H7 (cell line): Measurements from ENCODE around the gene TTC27. TPM values are rescaled to one million over a fixed set of nuclear protein-coding genes. Genes with fewer than 3 reads are reported as not detected.
"Not testable (repeated sequence)": the region's sequence is repeated elsewhere in the genome, so short reads cannot be mapped to it uniquely, and the experiment has no call there.

Experiments
- DNase-seq: peaks from one replicate; pipeline ENCODE4 v3.0.0; 2012
- H3K27me3 ChIP-seq: 2 replicates; pipeline ENCODE4 v1.6.0; 2011; ENCODE audit warnings: mild to moderate bottlenecking, low read length; ENCODE audit not compliant: control insufficient read depth, insufficient read depth
- H3K36me3 ChIP-seq: replicated peaks from 2 replicates; pipeline ENCODE4 v1.5.1; 2011; ENCODE audit warnings: low read length; ENCODE audit not compliant: control insufficient read depth, insufficient read depth
- H3K4me3 ChIP-seq: 2 replicates; pipeline ENCODE4 v1.5.1; 2011; ENCODE audit warnings: low read depth, mild to moderate bottlenecking, control low read depth, low read length, moderate library complexity; ENCODE audit not compliant: insufficient read depth
- total RNA-seq: library from RNA; depleted of rRNA; stranded (reverse); fragments of >200 nt; shearing (Covaris generic); gene quantifications from 2 replicates; pipeline ENCODE4 v1.2.3, GENCODE V29; 2014

TTC27 gene
- total RNA-seq, 1 experiment from 2014 or later, result 20.3 TPM

DNA sequence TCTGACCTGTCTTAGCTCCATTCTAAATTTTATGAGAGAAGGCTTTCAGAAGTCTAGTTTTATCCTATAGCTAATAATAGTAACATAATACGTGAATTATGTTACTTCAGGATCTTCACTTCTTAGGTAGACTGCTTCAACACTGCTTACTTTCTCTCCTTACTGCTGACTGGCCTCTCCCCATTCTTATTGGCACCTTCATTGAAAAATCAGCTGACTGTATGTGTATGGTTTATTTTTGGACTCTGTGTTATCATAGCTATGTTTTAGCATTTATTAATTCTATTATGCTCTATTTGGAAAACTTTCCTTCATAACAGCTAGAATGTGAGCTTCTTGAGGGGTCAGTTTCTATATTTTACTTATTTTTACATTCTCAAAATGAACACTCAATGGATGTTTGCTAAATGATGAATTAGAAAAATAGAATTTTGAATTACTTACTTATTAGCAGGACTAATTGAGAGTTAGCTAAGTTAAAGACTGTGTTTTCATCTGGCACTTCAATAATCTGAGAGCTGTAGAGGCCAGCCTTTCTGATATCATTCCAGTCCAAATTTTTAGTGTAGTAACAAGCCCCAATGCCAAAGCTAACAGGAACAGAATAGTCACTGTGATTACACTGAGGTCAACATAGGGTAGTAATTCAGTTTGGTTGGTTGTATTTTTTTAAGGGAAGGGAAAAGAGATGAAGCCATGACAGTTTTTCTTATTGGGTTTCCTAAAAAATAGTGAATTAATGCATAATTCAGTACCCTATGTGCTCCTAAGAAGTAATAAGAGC, 92.3 kb downstream of the TTC27 start:
- no peaks in the 10 kb centered on the region for H3K27me3 ChIP-seq
- H3K4me3 ChIP-seq, result no peak overlapping the region
- no peak for DNase-seq
- no peaks in the 10 kb centered on the region for H3K36me3 ChIP-seq

DNA sequence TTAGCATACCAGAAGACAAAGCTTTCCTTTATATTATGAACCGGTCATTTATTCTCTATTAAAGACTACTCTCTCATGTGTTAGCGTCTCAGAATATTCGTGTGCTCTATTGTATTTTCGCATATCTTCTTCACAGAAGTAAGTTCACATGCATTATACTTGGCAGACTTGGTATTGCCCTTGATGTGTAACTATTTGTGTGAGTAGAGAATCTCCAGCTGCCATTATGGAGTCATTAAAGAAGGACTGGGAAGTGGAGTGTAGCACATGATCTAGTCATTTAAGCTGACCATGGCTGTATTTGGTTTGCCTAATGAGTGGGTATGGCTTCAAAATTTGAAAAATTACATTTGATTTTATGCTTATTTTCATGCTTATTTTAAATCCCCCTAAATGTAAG, 92.9 kb downstream of the TTC27 start:
- no peaks in the 10 kb centered on the region for H3K27me3 ChIP-seq
- H3K36me3 ChIP-seq, result no peaks in the 10 kb centered on the region
- H3K4me3 ChIP-seq, result no peak overlapping the region
- no peak for DNase-seq

DNA sequence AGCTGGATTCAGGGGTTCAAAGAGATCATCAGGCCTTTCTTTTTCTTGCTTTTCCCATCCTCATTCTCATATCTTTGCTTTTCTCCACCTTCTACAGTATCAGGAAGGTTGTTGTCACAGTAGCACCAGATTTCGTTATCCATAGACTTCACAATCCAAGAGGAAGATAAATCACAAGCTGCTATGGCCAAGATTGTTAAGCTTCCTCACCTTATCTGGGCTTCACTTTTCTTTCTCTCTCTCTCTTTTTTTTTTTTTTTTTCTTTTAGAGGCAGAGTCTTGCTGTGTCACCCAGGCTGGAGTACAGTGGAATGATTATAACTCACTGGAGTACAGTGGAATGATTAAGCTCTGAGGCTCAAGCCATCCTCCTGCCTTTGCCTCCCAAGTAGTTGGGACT, 93.5 kb downstream of the TTC27 start:
- no peaks in the 10 kb centered on the region for H3K27me3 ChIP-seq
- DNase-seq, result no peak
- H3K36me3 ChIP-seq, result no peaks in the 10 kb centered on the region
- no peak overlapping the region for H3K4me3 ChIP-seq

DNA sequence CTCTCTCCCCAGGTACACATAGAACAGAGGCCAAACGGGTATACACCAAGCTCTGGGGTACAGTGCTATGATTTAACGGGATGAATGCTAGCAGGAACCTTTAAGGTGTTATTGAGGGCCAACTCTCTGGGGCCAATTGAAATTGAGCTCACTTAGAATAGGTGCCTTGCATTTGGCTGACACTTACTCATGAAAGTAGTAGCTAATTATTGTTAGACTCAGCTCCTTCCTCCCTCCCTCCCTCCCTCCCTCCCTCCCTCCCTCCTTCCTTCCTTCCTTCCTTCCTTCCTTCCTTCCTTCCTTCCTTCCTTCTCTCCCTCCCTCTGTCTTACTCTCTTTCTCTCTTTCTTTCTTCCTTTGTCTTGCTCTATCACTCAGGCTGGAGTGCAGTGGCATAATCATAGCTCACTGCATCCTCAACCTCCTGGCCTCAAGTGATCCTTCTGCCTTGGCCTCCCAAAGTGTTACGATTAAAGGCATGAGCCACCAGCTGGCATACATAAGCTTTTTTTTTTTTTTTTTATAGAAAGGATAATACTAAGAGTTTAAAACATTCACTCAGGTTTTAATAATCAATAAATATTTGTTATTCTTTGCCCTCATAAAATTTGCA, 95.7 kb downstream of the TTC27 start:
- Histone ChIP-seq H3K36me3 (no peaks in the 10 kb centered on the region), H3K4me3 (no peak overlapping the region), H3K27me3 (no peaks in the 10 kb centered on the region)
- no peak for DNase-seq

DNA sequence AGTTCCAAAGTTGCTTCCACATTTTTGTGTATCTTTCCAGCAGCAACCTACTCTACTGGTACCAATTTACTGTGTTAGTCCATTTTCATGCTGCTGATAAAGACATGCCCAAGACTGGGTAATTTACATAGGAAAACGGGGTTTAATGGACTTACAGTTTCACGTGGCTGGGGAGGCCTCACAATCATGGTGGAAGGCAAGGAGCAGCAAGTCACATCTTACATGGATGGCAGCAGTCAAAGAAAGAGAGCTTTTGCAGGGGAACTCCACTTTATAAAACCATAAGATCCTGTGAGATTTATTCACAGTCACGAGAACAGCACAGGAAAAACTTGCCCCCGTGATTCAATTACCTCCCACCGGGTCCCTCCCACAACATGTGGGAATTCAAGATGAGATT, 98.8 kb downstream of the TTC27 start:
- not testable (repeated sequence) for H3K4me3 ChIP-seq

DNA sequence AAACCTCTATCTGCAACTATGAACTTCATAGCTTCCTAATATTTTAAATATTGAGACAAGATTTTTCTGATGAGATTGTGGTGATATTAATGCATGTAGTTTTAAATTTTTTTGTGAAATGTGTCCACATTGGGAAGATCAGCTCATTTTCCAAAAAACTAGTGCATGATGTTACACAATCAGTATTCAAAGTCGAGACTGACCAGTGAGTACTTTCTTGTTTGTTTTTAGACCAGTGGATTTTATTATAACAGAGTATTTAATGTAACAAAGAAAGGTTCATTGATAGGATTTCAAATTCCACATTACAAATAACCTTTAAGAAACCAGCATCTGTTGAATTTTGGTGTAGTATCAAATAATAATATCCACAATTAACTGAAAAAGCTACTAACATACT, 99.3 kb downstream of the TTC27 start:
- Histone ChIP-seq H3K27me3 (no peaks in the 10 kb centered on the region), H3K4me3 (no peak overlapping the region)
- DNase-seq, result no peak

More for the DNA sequence above, 98.8 kb downstream of the TTC27 start:
- not testable (repeated sequence) for H3K36me3 ChIP-seq, H3K27me3 ChIP-seq, DNase-seq

DNA sequence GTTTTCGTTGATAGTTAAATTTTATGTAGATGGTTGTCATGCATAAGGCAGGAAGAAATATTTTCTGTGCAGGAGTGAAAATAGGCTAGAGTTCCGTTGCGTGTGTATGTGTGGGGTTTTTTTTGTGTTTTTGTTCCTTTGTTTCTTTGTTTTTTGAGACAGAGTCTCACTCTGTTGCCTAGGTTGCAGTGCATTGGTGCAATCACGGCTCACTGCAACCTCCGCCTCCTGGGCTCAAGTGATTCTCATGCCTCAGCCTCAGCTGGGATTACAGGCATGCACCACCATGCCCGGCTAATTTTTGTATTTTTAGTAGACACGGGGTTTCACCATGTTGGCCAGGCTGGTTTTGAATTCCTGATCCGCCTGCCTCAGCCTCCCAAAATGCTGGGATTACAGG, 103.1 kb downstream of the TTC27 start:
- not testable (repeated sequence) for H3K4me3 ChIP-seq, H3K36me3 ChIP-seq, H3K27me3 ChIP-seq, DNase-seq

More for the DNA sequence above, 99.3 kb downstream of the TTC27 start:
- H3K36me3 ChIP-seq, result no peaks in the 10 kb centered on the region

DNA sequence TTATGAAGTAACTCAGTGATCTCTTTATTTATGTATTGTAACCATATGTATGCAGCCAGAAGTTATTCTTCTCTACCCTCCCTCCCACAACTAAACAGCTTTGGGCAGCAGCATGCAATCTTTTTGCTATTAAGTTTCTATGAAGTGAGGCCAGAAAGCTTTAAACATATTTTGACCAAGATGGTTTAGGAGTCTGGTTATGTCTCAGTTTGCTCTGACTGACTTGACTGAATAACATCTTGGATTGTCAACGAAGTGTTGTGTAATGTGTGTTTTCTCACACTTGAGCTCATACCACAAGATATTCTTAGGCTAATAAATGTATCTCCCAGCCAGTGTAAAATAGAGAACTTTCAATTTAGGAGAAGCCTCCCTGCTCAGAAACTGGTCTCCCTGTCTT, 104.3 kb downstream of the TTC27 start:
- no peak for DNase-seq
- Histone ChIP-seq H3K27me3 (no peaks in the 10 kb centered on the region), H3K4me3 (no peak overlapping the region), H3K36me3 (no peaks in the 10 kb centered on the region)

DNA sequence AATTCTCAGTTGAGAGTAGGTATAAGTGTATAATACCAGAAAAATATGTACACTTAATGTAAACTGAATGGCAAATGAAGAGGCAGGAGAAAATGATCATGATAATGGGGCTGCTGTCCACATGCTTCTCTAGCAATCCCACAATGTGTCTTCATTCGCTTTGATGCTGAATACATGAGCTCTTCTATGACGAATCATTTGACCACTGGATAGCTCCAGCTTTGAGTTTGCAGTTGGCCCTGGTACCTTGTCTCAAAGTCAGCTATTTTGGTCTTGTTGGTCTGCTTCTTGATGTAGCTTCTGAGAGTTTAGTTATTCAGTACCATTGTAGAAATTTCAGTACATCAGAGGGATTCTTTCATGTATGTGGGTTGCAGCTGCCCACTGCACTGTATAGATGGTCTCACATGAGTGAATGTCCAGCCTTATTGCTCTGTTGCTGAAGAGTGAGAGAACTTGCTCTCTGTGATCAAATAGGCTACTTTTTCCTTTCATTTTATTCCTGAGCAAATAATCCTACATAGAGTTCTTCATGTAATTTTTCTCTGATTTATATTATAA, 105.1 kb downstream of the TTC27 start:
- no peaks in the 10 kb centered on the region for H3K36me3 ChIP-seq
- DNase-seq, result no peak
- no peak overlapping the region for H3K4me3 ChIP-seq

DNA sequence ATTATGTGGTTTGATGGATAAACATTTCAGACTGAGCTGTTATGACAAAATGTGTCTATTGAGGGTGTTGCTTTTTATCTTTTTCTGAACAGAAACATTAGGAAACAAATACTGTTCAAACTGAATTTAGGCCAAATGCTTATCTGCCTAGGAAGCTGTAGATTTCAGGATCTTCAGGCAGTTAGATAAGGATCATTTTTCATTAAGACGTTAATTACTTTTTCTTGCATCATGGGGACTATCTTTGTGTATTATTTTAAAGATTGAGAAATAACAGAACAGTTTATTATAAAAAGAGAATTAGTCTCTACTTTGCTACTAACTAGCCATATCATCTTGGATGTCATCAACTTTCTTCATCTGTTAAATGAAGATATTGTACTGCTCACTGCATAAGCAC, 107.5 kb downstream of the TTC27 start:
- no peak for DNase-seq
- Histone ChIP-seq H3K4me3 (no peak overlapping the region), H3K27me3 (no peaks in the 10 kb centered on the region), H3K36me3 (no peaks in the 10 kb centered on the region)

More for the DNA sequence above, 105.1 kb downstream of the TTC27 start:
- no peaks in the 10 kb centered on the region for H3K27me3 ChIP-seq

DNA sequence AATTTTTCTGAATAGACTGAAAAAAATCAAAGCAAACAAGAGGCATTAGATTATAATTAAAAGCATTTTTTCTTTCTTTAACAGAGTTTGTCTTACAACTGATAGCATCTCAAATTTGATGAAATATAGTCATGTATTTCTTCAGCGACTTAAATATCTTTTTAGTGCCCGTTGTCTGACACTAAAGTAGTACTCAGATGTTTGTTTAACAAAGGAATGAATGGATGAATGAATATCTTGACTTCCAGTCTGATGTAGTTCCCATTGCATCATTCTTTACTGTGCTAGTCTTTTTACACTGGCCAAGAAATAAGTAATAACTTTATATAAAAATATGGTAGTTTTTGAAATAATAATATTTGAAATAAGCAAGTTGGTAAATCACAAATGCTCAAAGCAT, 111.1 kb downstream of the TTC27 start:
- no peaks in the 10 kb centered on the region for H3K36me3 ChIP-seq
- no peak for DNase-seq
- H3K27me3 ChIP-seq, result no peaks in the 10 kb centered on the region
- no peak overlapping the region for H3K4me3 ChIP-seq

DNA sequence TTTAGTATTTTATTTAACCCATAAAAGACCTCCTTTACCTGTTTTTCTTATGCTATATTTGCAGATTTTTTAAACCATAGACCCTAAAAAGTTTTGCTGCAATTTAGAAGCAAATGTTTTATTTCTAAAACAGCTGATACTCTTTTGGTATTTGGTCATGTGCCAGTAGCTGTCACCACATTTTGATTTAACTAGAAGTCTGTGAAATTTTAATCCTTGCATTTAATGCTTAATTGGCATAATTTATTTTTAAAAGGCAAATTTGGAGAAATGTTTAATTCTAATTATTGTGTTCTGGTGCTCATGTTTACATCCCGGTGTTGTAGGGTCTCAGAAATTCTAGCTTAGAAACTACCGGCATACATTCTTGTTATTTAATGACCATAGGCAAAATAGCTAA, 111.8 kb downstream of the TTC27 start:
- DNase-seq, result no peak
- H3K27me3 ChIP-seq, result no peaks in the 10 kb centered on the region
- H3K4me3 ChIP-seq, result no peak overlapping the region
- no peaks in the 10 kb centered on the region for H3K36me3 ChIP-seq

DNA sequence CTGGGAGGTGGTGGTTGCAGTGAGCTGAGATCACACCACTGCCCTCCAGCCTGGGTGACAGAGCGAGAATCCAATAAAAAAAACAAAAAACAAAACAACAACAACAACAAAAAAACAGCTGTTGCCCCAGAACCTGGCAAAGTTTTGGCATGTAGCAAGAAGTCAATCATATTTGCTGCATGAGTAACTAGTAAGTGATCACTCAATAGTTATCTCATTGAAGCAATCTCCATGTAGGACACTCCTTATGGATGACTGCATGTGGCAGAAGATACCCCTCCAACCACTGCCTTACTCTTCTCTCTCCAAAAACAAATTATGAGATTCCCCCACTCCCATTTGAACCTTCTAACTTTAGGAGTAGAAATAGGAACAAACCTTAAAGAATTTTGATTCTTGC, 113.7 kb downstream of the TTC27 start:
- no peak for DNase-seq
- no peaks in the 10 kb centered on the region for H3K27me3 ChIP-seq
- H3K4me3 ChIP-seq, result no peak overlapping the region
- no peaks in the 10 kb centered on the region for H3K36me3 ChIP-seq

DNA sequence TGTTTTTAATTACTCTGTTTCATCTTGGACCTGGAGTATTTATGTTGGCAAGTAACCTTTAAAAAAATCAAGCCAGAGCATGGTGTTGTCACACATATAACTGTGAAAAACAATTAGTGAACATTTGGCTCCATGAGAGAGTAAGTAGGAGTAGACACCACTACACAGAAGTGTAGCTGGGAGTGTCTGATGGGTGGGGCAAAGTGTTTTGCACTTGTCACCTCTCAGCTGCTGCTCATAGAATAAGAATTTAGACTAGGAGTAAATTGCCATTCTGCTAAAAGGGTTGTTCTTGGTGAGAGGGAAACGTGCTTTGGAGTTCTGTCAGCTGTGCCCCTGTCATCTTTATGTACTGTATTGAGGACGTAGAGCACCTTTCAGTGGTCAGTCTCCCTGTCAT, 114.5 kb downstream of the TTC27 start:
- H3K36me3 ChIP-seq, result no peaks in the 10 kb centered on the region
- no peak for DNase-seq
- H3K27me3 ChIP-seq, result no peaks in the 10 kb centered on the region
- no peak overlapping the region for H3K4me3 ChIP-seq

DNA sequence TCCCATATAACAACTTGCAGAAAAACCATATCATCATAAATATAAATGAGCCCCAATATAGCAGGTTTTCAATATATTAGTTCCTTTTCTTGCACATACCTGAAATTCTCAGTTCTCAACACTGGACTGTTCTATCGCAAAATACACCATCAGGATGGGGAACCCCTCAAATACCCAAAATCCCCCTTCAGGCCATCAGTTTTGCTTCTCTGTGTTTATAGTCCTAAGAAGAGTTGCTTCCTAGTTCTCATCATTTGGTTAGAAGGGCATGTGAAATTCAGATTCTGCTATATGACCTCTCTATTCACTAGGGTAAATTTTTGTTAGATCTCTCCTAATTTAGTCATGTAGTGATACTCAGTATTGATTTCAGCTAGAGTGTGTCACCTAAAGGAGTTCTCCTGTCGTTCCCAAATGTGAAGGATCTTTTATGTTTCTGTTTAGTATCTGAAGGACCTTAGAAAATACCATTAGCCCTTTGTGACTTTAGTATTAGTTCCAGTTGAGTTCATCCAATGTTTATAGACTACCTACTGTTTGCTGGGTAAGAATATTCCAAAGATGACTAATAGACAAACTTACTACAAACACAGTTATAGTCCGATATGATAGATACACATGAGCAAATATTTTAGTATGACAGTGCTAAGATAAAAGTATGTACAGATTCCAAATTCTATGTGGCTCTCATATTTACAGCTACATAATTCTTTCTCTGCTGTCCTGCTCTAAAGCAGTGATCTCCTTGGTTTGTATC, 115.8 kb downstream of the TTC27 start:
- DNase-seq, result no peak
- H3K27me3 ChIP-seq, result no peaks in the 10 kb centered on the region
- no peaks in the 10 kb centered on the region for H3K36me3 ChIP-seq
- H3K4me3 ChIP-seq, result no peak overlapping the region
